HEK293 (cell line): ENCODE data around the gene PRLR.

Experiments
- CTCF ChIA-PET: fragments of 350-600 bp; formaldehyde crosslinking; extraction: SDS; loops from one replicate; lab custom pipeline; 2021; ENCODE audit warnings: antibody characterized with exemption; lab: Yijun Ruan, JAX
- POLR2A ChIA-PET: fragments of 300-600 bp; formaldehyde crosslinking; extraction: SDS; loops from one replicate; lab custom pipeline; 2020; ENCODE audit warnings: antibody characterized with exemption, inconsistent platforms; lab: Yijun Ruan, JAX
- H3K27ac ChIP-seq: fragments of 200-500 bp; sonication (Bioruptor generic); 2 replicates; pipeline ENCODE4 v1.5.1; 2014; ENCODE audit warnings: low read depth, low read length, control low read depth, inconsistent platforms; ENCODE audit errors: extremely low read depth
- H3K36me3 ChIP-seq, 2 experiments: fragments of 200-500 bp in 1 of 2; sonication (Bioruptor generic) in 1 of 2; 1 replicate in 1 of 2; 2 replicates in 1 of 2; pipeline ENCODE4 v1.5.1; 2014 to 2017; ENCODE audit warnings: inconsistent platforms in 2 of 2, low read length in 2 of 2; ENCODE audit not compliant: control insufficient read depth in 2 of 2, insufficient read depth in 1 of 2
- H3K4me1 ChIP-seq: fragments of 200-500 bp; sonication (Bioruptor generic); 2 replicates; pipeline ENCODE4 v1.5.1; 2014; ENCODE audit warnings: mild to moderate bottlenecking, low read length, inconsistent platforms; ENCODE audit not compliant: control insufficient read depth, insufficient read depth
- H3K4me3 ChIP-seq: 2 replicates; pipeline ENCODE4 v1.5.1; 2011; ENCODE audit warnings: low read depth, mild to moderate bottlenecking, control low read depth, low read length, moderate library complexity
- H3K9me3 ChIP-seq: fragments of 200-500 bp; sonication (Bioruptor generic); 2 replicates; pipeline ENCODE4 v1.5.1; 2014; ENCODE audit warnings: low read depth, low read length, inconsistent platforms; ENCODE audit not compliant: control insufficient read depth, insufficient read depth
- GFI1B ChIP-seq: fragments of 450-650 bp; formaldehyde crosslinking; IDR thresholded peaks from 2 replicates; pipeline ENCODE4 v1.5.1; 2016; ENCODE audit warnings: missing biosample characterization, missing genetic modification characterization
- HOXD13 ChIP-seq: sonication (generic); formaldehyde crosslinking; IDR thresholded peaks from 2 replicates; pipeline ENCODE4 v1.8.0; 2022; ENCODE audit warnings: missing genetic modification reagents, borderline replicate concordance
- KLF10 ChIP-seq: fragments of 450-650 bp; IDR thresholded peaks from 2 replicates; pipeline ENCODE4 v1.5.1; 2018; ENCODE audit warnings: missing biosample characterization, mild to moderate bottlenecking, missing genetic modification characterization
- OVOL3 ChIP-seq: fragments of 450-650 bp; formaldehyde crosslinking; IDR thresholded peaks from 2 replicates; pipeline ENCODE4 v1.5.1; 2016; ENCODE audit warnings: missing biosample characterization, missing genetic modification characterization
- REPIN1 ChIP-seq: fragments of 450-650 bp; formaldehyde crosslinking; IDR thresholded peaks from 2 replicates; pipeline ENCODE4 v1.5.1; 2017; ENCODE audit warnings: missing biosample characterization, missing genetic modification characterization, low read depth
- SP7 ChIP-seq: fragments of 450-650 bp; formaldehyde crosslinking; IDR thresholded peaks from 2 replicates; pipeline ENCODE4 v1.5.1; 2016; ENCODE audit warnings: missing biosample characterization, missing genetic modification characterization
- TCF7L2 ChIP-seq: IDR thresholded peaks from 2 replicates; pipeline ENCODE4 v1.6.1; 2011; ENCODE audit warnings: low read depth, mild to moderate bottlenecking, inconsistent platforms, low read length, moderate library complexity, borderline replicate concordance
- YY1 ChIP-seq: fragments of 450-650 bp; formaldehyde crosslinking; IDR thresholded peaks from 2 replicates; pipeline ENCODE4 v1.5.1; 2018; ENCODE audit warnings: missing biosample characterization, missing genetic modification characterization
- ZNF121 ChIP-seq: fragments of 450-650 bp; formaldehyde crosslinking; IDR thresholded peaks from 2 replicates; pipeline ENCODE4 v1.5.1; 2016; ENCODE audit warnings: missing biosample characterization, missing genetic modification characterization
- ZNF132 ChIP-seq: fragments of 450-650 bp; formaldehyde crosslinking; IDR thresholded peaks from 2 replicates; pipeline ENCODE4 v1.5.1; 2017; ENCODE audit warnings: missing biosample characterization, missing genetic modification characterization, borderline replicate concordance
- ZNF211 ChIP-seq: fragments of 450-650 bp; formaldehyde crosslinking; IDR thresholded peaks from 2 replicates; pipeline ENCODE4 v1.5.1; 2016; ENCODE audit warnings: low read depth, missing biosample characterization, missing genetic modification characterization
- ZNF214 ChIP-seq: fragments of 450-650 bp; formaldehyde crosslinking; IDR thresholded peaks from 2 replicates; pipeline ENCODE4 v1.5.1; 2017; ENCODE audit warnings: missing biosample characterization, mild to moderate bottlenecking, missing genetic modification characterization, borderline replicate concordance
- ZNF302 ChIP-seq: fragments of 450-650 bp; formaldehyde crosslinking; IDR thresholded peaks from 2 replicates; pipeline ENCODE4 v1.5.1; 2016; ENCODE audit warnings: missing biosample characterization, missing genetic modification characterization, low read depth
- ZNF366 ChIP-seq: fragments of 450-650 bp; formaldehyde crosslinking; conservative IDR thresholded peaks from 2 replicates; pipeline ENCODE4 v1.5.1; 2016; ENCODE audit warnings: missing biosample characterization, missing genetic modification characterization
- ZNF404 ChIP-seq: fragments of 450-650 bp; formaldehyde crosslinking; IDR thresholded peaks from 2 replicates; pipeline ENCODE4 v1.5.1; 2017; ENCODE audit warnings: missing biosample characterization, missing genetic modification characterization
- ZNF426 ChIP-seq: fragments of 450-650 bp; formaldehyde crosslinking; IDR thresholded peaks from 2 replicates; pipeline ENCODE4 v1.5.1; 2017; ENCODE audit warnings: missing biosample characterization, missing genetic modification characterization, mild to moderate bottlenecking, inconsistent platforms, moderate library complexity
- ZNF473 ChIP-seq: fragments of 450-650 bp; formaldehyde crosslinking; IDR thresholded peaks from 2 replicates; pipeline ENCODE4 v1.5.1; 2017; ENCODE audit warnings: missing biosample characterization, missing genetic modification characterization
- ZNF510 ChIP-seq: fragments of 450-650 bp; formaldehyde crosslinking; IDR thresholded peaks from 2 replicates; pipeline ENCODE4 v1.5.1; 2018; ENCODE audit warnings: mild to moderate bottlenecking, missing genetic modification characterization, missing biosample characterization; ENCODE audit not compliant: insufficient replicate concordance
- ZNF623 ChIP-seq: fragments of 450-650 bp; formaldehyde crosslinking; IDR thresholded peaks from 2 replicates; pipeline ENCODE4 v1.5.1; 2016; ENCODE audit warnings: missing biosample characterization, missing genetic modification characterization
- ZNF626 ChIP-seq: fragments of 450-650 bp; sonication (Bioruptor Pico); formaldehyde crosslinking; IDR thresholded peaks from 2 replicates; pipeline ENCODE4 v1.5.1; 2018; ENCODE audit warnings: missing biosample characterization, missing genetic modification characterization, inconsistent platforms
- ZNF664 ChIP-seq: fragments of 450-650 bp; formaldehyde crosslinking; IDR thresholded peaks from 2 replicates; pipeline ENCODE4 v1.5.1; 2016; ENCODE audit warnings: missing biosample characterization, missing genetic modification characterization
- ZNF677 ChIP-seq: fragments of 450-650 bp; IDR thresholded peaks from 2 replicates; pipeline ENCODE4 v1.5.0; 2018; ENCODE audit warnings: missing biosample characterization, mild to moderate bottlenecking, missing genetic modification characterization, moderate library complexity
- ZNF792 ChIP-seq: fragments of 450-650 bp; formaldehyde crosslinking; IDR thresholded peaks from 2 replicates; pipeline ENCODE4 v1.5.1; 2016; ENCODE audit warnings: missing biosample characterization, missing genetic modification characterization
- ZSCAN30 ChIP-seq: fragments of 450-650 bp; IDR thresholded peaks from 2 replicates; pipeline ENCODE4 v1.5.1; 2018; ENCODE audit warnings: missing biosample characterization, mild to moderate bottlenecking, missing genetic modification characterization, moderate library complexity
- TF ChIP-seq, protein P1 (sequence below): fragments of 450-650 bp; formaldehyde crosslinking; optimal IDR thresholded peaks from 2 replicates; pipeline ENCODE3; 2016; ENCODE audit warnings: missing biosample characterization, mild to moderate bottlenecking, missing genetic modification characterization
- TF ChIP-seq, protein P2 (sequence below): fragments of 450-650 bp; formaldehyde crosslinking; IDR thresholded peaks from 2 replicates; pipeline ENCODE4 v1.5.1; 2016; ENCODE audit warnings: missing biosample characterization, missing genetic modification characterization
- TF ChIP-seq, protein P3 (sequence below): sonication (generic); formaldehyde crosslinking; IDR thresholded peaks from 2 replicates; pipeline ENCODE4 v1.8.1; 2022; ENCODE audit warnings: mild to moderate bottlenecking, moderate library complexity, missing genetic modification reagents
- TF ChIP-seq, protein P4 (sequence below): fragments of 450-650 bp; formaldehyde crosslinking; IDR thresholded peaks from 2 replicates; pipeline ENCODE4 v1.5.1; 2016; ENCODE audit warnings: missing biosample characterization, missing genetic modification characterization
- TF ChIP-seq, protein P5 (sequence below): fragments of 450-650 bp; formaldehyde crosslinking; IDR thresholded peaks from 2 replicates; pipeline ENCODE4 v1.5.1; 2016; ENCODE audit warnings: missing biosample characterization, missing genetic modification characterization

The PRLR gene

DNA sequence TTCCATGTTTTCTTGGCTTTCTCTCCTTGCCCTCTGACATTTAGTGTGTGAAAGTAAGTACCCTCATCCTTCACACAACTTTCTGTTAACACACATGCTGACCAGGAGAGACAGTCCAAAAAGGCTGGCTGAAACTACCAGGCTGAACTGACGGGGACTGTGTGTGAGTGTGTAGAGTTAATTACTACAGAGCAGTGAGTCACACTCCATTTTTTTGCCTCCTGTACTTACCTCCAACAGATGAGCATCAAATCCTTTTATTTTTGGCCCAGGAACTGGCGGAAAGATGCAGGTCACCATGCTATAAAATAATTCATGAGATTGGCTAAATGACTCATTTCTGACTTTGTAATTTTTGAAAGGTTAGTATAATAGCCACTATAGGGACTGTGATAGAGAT is 162.3 kb downstream of the PRLR start:
- ChIA-PET POLR2A (no interaction called here), CTCF (interaction anchor here (0.6 kb wide), 1 partner anchor 107 kb away, joined by 9 read pairs; no protein-coding TSS in a partner anchor)
- H3K36me3 ChIP-seq, result no peaks in the 10 kb centered on the region
- H3K27ac ChIP-seq, result no peak overlapping the region
- no peak for TF ChIP-seq TCF7L2
- TF ChIP-seq, protein P1, sequence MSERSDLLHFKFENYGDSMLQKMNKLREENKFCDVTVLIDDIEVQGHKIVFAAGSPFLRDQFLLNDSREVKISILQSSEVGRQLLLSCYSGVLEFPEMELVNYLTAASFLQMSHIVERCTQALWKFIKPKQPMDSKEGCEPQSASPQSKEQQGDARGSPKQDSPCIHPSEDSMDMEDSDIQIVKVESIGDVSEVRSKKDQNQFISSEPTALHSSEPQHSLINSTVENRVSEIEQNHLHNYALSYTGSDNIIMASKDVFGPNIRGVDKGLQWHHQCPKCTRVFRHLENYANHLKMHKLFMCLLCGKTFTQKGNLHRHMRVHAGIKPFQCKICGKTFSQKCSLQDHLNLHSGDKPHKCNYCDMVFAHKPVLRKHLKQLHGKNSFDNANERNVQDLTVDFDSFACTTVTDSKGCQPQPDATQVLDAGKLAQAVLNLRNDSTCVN (tag by site-specific recombination), result no peak
- no peak for TF ChIP-seq ZNF121 (tag by site-specific recombination)
- TF ChIP-seq ZNF664 (tag by site-specific recombination), result no peak
- no peak for TF ChIP-seq ZNF302
- no peak for TF ChIP-seq ZNF792 (tag by site-specific recombination)
- TF ChIP-seq, protein P2, sequence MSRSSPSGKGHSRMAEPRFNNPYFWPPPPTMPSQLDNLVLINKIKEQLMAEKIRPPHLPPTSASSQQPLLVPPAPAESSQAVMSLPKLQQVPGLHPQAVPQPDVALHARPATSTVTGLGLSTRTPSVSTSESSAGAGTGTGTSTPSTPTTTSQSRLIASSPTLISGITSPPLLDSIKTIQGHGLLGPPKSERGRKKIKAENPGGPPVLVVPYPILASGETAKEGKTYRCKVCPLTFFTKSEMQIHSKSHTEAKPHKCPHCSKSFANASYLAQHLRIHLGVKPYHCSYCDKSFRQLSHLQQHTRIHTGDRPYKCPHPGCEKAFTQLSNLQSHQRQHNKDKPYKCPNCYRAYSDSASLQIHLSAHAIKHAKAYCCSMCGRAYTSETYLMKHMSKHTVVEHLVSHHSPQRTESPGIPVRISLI (tag by site-specific recombination), result no peak
- TF ChIP-seq ZNF214 (tag by site-specific recombination), result no peak
- TF ChIP-seq HOXD13 (CRISPR knock-in tag), result no peak
- no peak for TF ChIP-seq ZNF677 (tag by site-specific recombination)
- no peak for TF ChIP-seq ZSCAN30 (tag by site-specific recombination)
- TF ChIP-seq, protein P3, sequence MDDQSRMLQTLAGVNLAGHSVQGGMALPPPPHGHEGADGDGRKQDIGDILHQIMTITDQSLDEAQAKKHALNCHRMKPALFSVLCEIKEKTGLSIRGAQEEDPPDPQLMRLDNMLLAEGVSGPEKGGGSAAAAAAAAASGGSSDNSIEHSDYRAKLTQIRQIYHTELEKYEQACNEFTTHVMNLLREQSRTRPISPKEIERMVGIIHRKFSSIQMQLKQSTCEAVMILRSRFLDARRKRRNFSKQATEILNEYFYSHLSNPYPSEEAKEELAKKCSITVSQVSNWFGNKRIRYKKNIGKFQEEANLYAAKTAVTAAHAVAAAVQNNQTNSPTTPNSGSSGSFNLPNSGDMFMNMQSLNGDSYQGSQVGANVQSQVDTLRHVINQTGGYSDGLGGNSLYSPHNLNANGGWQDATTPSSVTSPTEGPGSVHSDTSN, result no peak
- TF ChIP-seq, protein P4, sequence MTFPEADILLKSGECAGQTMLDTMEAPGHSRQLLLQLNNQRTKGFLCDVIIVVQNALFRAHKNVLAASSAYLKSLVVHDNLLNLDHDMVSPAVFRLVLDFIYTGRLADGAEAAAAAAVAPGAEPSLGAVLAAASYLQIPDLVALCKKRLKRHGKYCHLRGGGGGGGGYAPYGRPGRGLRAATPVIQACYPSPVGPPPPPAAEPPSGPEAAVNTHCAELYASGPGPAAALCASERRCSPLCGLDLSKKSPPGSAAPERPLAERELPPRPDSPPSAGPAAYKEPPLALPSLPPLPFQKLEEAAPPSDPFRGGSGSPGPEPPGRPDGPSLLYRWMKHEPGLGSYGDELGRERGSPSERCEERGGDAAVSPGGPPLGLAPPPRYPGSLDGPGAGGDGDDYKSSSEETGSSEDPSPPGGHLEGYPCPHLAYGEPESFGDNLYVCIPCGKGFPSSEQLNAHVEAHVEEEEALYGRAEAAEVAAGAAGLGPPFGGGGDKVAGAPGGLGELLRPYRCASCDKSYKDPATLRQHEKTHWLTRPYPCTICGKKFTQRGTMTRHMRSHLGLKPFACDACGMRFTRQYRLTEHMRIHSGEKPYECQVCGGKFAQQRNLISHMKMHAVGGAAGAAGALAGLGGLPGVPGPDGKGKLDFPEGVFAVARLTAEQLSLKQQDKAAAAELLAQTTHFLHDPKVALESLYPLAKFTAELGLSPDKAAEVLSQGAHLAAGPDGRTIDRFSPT (tag by site-specific recombination), result no peak
- TF ChIP-seq ZNF211, result no peak
- TF ChIP-seq ZNF626 (tag by site-specific recombination), result no peak
- no peak for TF ChIP-seq ZNF510
- no peaks in the 10 kb centered on the region for H3K4me1 ChIP-seq
- no peak overlapping the region for H3K4me3 ChIP-seq
- H3K9me3 ChIP-seq, result no peaks in the 10 kb centered on the region

DNA sequence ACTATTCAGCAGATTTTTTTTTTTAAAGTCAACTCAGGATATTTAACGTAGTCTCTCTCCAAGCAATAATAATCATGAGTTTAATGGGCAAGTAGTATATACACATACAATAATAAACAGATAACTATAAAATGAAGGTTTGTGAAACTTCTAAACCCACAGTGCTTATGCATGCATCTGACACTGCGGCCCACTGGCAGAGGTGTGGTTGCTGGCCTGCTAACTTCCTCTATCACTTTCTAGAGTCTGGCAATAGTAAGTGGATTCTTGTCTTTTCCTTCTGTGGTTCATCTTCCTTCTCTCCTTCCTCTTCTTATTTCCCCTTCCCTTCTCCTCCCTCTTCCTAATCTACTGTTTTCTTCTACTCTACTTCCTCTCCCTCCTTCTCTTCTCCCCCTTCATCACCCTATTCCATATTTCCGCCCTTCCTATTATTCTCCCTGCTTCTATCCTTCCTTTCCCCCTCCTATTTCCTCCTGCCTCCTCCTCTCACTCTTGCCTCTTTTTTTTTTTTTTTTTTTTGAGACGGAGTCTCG is 164.0 kb downstream of the PRLR start:
- ChIA-PET CTCF (no interaction called here), POLR2A (no interaction called here)
- H3K36me3 ChIP-seq, result no peaks in the 10 kb centered on the region
- H3K4me1 ChIP-seq, result no peaks in the 10 kb centered on the region
- no peak overlapping the region for H3K4me3 ChIP-seq
- TF ChIP-seq ZNF132 (no peak), REPIN1 (no peak), ZNF404 (no peak), ZNF473 (tag by site-specific recombination) (no peak), ZNF623 (no peak), ZNF121 (tag by site-specific recombination) (no peak), ZNF366 (tag by site-specific recombination) (no peak), GFI1B (tag by site-specific recombination) (no peak), YY1 (tag by site-specific recombination) (no peak), ZNF426 (no peak), ZNF626 (tag by site-specific recombination) (no peak), OVOL3 (tag by site-specific recombination) (no peak), SP7 (no peak), KLF10 (no peak)
- TF ChIP-seq, protein P5, sequence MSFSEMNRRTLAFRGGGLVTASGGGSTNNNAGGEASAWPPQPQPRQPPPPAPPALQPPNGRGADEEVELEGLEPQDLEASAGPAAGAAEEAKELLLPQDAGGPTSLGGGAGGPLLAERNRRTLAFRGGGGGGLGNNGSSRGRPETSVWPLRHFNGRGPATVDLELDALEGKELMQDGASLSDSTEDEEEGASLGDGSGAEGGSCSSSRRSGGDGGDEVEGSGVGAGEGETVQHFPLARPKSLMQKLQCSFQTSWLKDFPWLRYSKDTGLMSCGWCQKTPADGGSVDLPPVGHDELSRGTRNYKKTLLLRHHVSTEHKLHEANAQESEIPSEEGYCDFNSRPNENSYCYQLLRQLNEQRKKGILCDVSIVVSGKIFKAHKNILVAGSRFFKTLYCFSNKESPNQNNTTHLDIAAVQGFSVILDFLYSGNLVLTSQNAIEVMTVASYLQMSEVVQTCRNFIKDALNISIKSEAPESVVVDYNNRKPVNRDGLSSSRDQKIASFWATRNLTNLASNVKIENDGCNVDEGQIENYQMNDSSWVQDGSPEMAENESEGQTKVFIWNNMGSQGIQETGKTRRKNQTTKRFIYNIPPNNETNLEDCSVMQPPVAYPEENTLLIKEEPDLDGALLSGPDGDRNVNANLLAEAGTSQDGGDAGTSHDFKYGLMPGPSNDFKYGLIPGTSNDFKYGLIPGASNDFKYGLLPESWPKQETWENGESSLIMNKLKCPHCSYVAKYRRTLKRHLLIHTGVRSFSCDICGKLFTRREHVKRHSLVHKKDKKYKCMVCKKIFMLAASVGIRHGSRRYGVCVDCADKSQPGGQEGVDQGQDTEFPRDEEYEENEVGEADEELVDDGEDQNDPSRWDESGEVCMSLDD (tag by site-specific recombination), result no peak
- no peak overlapping the region for H3K27ac ChIP-seq
- no peaks in the 10 kb centered on the region for H3K9me3 ChIP-seq
